Body of pancreas (tissue), 4 donors: ENCODE results near the gene MOV10L1. TPM values are rescaled to one million over a fixed set of nuclear protein-coding genes. Genes with fewer than 3 reads are reported as not detected.
A peak's percentile ranks its signal among the peaks of the same experiment; 100 is the strongest.

ENCODE experiments used
- ATAC-seq: fragments of 150-250 bp; one replicate; pipeline ENCODE4 v1.9.1; 2016
- DNase-seq, 4 donors: peaks; one replicate each; pipeline ENCODE4 v3.0.0-alpha.2; 2019
- H3K27ac ChIP-seq, 4 donors: fragments of 200-600 bp; sonication (generic); 1 replicate in 3 of 4; 2 replicates in 1 of 4; pipeline versions ENCODE4 v1.5.1 to v1.6.1; 2016 to 2019; ENCODE audit warnings: mild to moderate bottlenecking in 1 of 4, mixed read lengths in 1 of 4, moderate library complexity in 1 of 4
- H3K27me3 ChIP-seq, 2 donors: fragments of 200-600 bp; sonication (generic); one replicate each; pipeline ENCODE4 v1.6.0; 2016; ENCODE audit warnings: mild to moderate bottlenecking in 1 of 2
- H3K36me3 ChIP-seq, 2 donors: fragments of 200-600 bp; sonication (generic); replicated peaks in 1 of 2; 2 replicates each; pipeline ENCODE4 v1.5.1; 2016; ENCODE audit warnings: low read depth in 2 of 2; ENCODE audit not compliant: insufficient read depth in 1 of 2
- H3K4me1 ChIP-seq: fragments of 200-600 bp; sonication (generic); one replicate; pipeline ENCODE4 v1.6.0; 2016
- H3K4me3 ChIP-seq, 2 donors: fragments of 200-600 bp; sonication (generic); 1 replicate in 1 of 2; 2 replicates in 1 of 2; pipeline ENCODE4 v1.5.1; 2016 to 2019
- H3K9me3 ChIP-seq, 3 donors: fragments of 200-600 bp; sonication (generic); 1 replicate in 2 of 3; 2 replicates in 1 of 3; pipeline ENCODE4 v1.5.1; 2016
- POLR2A ChIP-seq, 3 donors: fragments of 450-650 bp; IDR thresholded peaks; one replicate each; pipeline ENCODE4 v1.6.1; 2016; ENCODE audit warnings: antibody characterized with exemption in 3 of 3, mild to moderate bottlenecking in 2 of 3
- WGBS, 2 donors: methylation state at CpG; one replicate each; pipeline ENCODE4 v1.1.5; 2017; 5-methylcytosine and 5-hydroxymethylcytosine counted together
- intact Hi-C: fragments of 100-400 bp; cut with DNase I; formaldehyde crosslinking; loops from one replicate; pipeline ENCODE4 v1.15.1; 2023
- total RNA-seq, 2 donors: library from RNA; depleted of rRNA; stranded (reverse); fragments of >200 nt; gene quantifications; one replicate each; pipeline ENCODE4 v1.1.0, GENCODE V29; 2016
- TF ChIP-seq, protein P1 (sequence below), 7 experiments: fragments of 450-650 bp in 4 of 7; fragments of 200-600 bp in 3 of 7; sonication (generic) in 3 of 7; IDR thresholded peaks; one replicate each; pipeline ENCODE4 v1.5.1; 2016 to 2019; ENCODE audit warnings: antibody characterized with exemption in 7 of 7

MOV10L1 gene
- total RNA-seq, 2 donors from 2014 or later: 0.52 TPM; not detected in 1

DNA sequence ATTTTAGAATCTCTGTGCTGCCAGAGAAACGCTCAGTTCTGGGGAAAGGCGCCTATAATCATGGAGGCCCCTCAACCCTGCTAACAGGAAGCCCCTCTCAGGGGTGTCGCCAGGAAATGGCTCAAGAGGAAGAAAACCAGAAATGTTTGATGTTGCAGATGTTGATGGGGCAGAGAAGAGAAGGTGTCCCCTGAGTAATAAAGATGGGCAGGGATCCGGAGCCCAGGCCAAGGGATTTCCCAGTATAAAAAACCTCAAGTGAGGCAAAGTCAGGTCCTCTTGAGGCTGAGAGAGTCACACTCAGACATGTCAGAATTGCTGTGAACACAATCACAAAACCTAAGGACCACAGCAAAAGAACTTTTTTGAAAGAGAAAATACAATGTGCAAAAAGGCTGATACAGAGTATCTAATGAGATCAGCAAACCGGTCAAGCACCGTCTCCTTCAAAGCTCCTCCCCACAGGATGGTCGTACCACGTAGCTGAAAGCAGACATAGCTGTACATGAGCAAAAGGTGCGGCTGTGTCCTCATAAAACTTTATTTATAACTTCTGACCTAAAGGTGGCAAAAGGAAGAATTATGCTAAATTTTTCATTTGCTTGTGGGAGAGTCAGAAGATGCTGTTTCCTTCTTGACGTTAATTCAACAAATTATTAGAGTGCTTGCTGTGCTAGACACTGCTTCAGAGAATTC is 12.2 kb downstream of the MOV10L1 start:
- H3K27me3 ChIP-seq: no peaks in the 10 kb centered on the region
- intact Hi-C loops: no loop called here
- H3K36me3 ChIP-seq: no peaks in the 10 kb centered on the region
- DNase-seq (no peak), ATAC-seq (no peak)
- 77 to 93% methylated on average over 10 of the region's 10 CpGs for WGBS, 2 donors
- no peaks in the 10 kb centered on the region for H3K9me3 ChIP-seq
- no peaks in the 10 kb centered on the region for H3K4me1 ChIP-seq
- H3K4me3 ChIP-seq: no peak overlapping the region
- H3K27ac ChIP-seq: no peak overlapping the region
- TF ChIP-seq, protein P1, sequence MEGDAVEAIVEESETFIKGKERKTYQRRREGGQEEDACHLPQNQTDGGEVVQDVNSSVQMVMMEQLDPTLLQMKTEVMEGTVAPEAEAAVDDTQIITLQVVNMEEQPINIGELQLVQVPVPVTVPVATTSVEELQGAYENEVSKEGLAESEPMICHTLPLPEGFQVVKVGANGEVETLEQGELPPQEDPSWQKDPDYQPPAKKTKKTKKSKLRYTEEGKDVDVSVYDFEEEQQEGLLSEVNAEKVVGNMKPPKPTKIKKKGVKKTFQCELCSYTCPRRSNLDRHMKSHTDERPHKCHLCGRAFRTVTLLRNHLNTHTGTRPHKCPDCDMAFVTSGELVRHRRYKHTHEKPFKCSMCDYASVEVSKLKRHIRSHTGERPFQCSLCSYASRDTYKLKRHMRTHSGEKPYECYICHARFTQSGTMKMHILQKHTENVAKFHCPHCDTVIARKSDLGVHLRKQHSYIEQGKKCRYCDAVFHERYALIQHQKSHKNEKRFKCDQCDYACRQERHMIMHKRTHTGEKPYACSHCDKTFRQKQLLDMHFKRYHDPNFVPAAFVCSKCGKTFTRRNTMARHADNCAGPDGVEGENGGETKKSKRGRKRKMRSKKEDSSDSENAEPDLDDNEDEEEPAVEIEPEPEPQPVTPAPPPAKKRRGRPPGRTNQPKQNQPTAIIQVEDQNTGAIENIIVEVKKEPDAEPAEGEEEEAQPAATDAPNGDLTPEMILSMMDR (IDR thresholded peaks at IDR 0.05): no peak
- TF ChIP-seq POLR2A (IDR thresholded peaks at IDR 0.05): no peak

DNA sequence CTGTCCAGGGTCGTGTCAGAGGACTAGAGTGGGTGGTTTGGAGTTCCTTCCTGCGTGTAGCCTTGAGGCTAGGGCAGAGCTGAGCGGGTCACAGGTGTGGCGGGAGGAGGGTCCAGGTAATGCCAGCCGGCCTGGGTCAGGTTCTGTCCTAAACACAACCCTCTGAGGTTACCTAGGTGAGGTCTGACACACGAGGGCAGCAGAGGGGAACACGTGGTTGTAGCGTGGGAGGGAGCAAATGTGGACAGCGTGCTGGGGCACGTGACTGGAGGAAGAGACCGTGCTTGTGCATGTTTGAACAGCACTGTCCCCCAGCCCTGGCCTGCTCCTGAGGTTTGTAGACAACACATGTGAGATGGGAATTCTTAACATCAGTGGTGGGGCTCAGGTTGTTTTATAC is 13.1 kb downstream of the MOV10L1 start:
- H3K4me1 ChIP-seq: no peaks in the 10 kb centered on the region
- H3K4me3 ChIP-seq: no peak overlapping the region
- H3K36me3 ChIP-seq: no peaks in the 10 kb centered on the region
- ATAC-seq: peak; percentile 35
- no peaks in the 10 kb centered on the region for H3K27me3 ChIP-seq
- no peak overlapping the region for H3K27ac ChIP-seq
- WGBS, 2 donors: 36 to 38% methylated on average over 11 of the region's 11 CpGs
- intact Hi-C loops: no loop called here
- no peak for TF ChIP-seq POLR2A (IDR thresholded peaks at IDR 0.05)
- TF ChIP-seq, protein P1 (IDR thresholded peaks at IDR 0.05): no peak
- no peaks in the 10 kb centered on the region for H3K9me3 ChIP-seq
- DNase-seq: peak in 1 of 4 donors; percentile 19

DNA sequence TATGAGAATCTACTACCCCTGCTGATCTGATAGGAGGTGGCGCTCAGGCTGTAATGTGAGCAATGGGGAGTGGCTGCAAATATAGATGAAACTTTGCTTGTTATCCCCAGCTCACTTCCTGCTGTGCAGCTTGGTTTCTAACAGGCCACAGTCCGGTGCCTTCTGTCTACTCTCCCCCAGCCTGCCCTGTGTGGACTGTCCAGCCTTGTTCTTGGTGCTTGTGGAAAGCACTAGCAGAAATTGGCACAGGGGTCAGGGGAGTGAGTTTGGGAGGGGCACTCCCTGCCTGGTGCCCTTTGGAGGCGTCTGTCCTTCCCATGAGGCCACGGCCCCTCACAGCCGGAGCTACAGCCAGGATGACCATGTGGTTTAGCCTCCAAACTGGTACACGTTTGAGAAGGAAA is 14.3 kb downstream of the MOV10L1 start:
- H3K36me3 ChIP-seq: no peaks in the 10 kb centered on the region
- H3K27ac ChIP-seq: no peak overlapping the region
- no peak for DNase-seq
- H3K27me3 ChIP-seq: no peaks in the 10 kb centered on the region
- no peak overlapping the region for H3K4me3 ChIP-seq
- no peak for ATAC-seq
- no peaks in the 10 kb centered on the region for H3K9me3 ChIP-seq
- intact Hi-C loops: no loop called here
- H3K4me1 ChIP-seq: no peaks in the 10 kb centered on the region
- TF ChIP-seq, protein P1 (IDR thresholded peaks at IDR 0.05): no peak
- TF ChIP-seq POLR2A (IDR thresholded peaks at IDR 0.05): no peak
- 70 to 77% methylated on average over 6 of the region's 6 CpGs for WGBS, 2 donors

DNA sequence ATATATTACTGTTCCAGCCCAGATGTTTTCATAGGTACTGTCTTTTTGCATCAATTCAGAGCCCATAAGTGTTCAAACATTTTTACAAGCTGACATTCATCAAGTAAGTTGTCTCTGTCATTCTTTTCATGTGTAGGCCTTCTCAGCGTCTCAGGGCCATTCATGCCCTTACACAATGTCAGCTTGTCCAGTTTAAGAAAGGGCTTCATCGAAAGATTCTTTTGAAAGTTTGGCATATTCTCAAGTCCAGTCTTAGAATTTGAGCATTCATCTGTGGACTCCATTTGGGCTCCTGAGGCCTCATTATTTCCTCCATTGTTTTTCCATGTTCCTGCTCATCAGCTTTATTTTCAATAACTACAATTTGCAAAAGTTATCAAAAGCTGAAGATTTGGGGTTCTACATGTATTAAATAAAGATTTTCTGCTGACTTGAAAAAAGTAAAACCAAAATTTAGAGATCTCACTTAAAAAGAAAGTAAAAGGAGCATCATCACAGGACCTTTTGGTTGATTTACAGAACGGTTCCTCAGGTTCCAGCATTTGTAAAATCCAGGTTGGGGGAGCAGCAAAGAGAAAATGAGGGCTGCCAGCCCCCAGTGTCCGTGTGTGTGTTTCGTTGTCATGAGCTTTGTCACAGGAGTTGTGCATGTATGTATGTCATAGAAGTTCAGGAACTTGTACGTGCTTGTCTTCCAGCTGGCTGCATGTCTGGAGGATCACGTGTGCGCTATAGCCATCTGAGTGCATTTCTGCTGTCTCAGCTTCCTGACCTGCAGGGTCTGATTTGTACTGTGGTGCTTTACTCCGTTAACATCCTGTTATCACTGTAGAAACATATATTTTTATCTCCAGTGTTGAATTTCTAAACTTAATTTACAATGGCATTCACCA is 15.6 kb downstream of the MOV10L1 start:
- Histone ChIP-seq H3K36me3 (no peaks in the 10 kb centered on the region), H3K9me3 (no peaks in the 10 kb centered on the region), H3K4me1 (no peaks in the 10 kb centered on the region), H3K27me3 (no peaks in the 10 kb centered on the region), H3K4me3 (no peak overlapping the region), H3K27ac (no peak overlapping the region)
- WGBS, 2 donors: 48 to 72% methylated on average over 9 of the region's 9 CpGs
- TF ChIP-seq, protein P1 (IDR thresholded peaks at IDR 0.05): no peak
- no peak for TF ChIP-seq POLR2A (IDR thresholded peaks at IDR 0.05)
- DNase-seq (peak in 1 of 4 donors; percentile 22), ATAC-seq (no peak)
- intact Hi-C loops: no loop called here
